ENCODE data around the gene FXYD5. TPM values are rescaled to one million over a fixed set of nuclear protein-coding genes. Genes with fewer than 3 reads are reported as not detected.

The FXYD5 gene
- total and polyA plus RNA-seq, 2 experiments from 2014 or later = 11.3 to 14.5 TPM

GRCh38 chr19:35142606-35143230 lies 11.8 kb upstream of the FXYD5 start:
- H3K27me3 ChIP-seq = peaks cover 41% of the 10 kb centered on the region
- peak; percentile 52 to 75 for DNase-seq (ENCODE audit: low read depth in 1 of 2, low spot score in 1 of 2)
- no peak overlapping the region for H3K27ac ChIP-seq
- peak; percentile 41 for TF ChIP-seq CTCF (IDR thresholded peaks at IDR 0.05; ENCODE audit: low read depth, low read length)
- peaks cover 32% of the 10 kb centered on the region for H3K4me1 ChIP-seq (ENCODE audit: low read depth)
- H3K9me3 ChIP-seq (ENCODE audit: low read depth) = no peaks in the 10 kb centered on the region
- peak overlapping the region; percentile 15 for H3K4me3 ChIP-seq
- H3K36me3 ChIP-seq = no peaks in the 10 kb centered on the region

- H3K27me3 ChIP-seq = peaks cover 41% of the 10 kb centered on the region
- no peak within 1 kb of the TSS for H3K27ac ChIP-seq
- H3K4me3 ChIP-seq = peak within 1 kb of the TSS; percentile 15
- H3K36me3 ChIP-seq = no peaks in the 10 kb centered on the region
- no peak for TF ChIP-seq CTCF (IDR thresholded peaks at IDR 0.05; ENCODE audit: low read depth, low read length)
- no peak for DNase-seq (ENCODE audit: low read depth in 1 of 2, low spot score in 1 of 2)
- H3K4me1 ChIP-seq (ENCODE audit: low read depth) = peaks cover 27% of the 10 kb centered on the region
- no peaks in the 10 kb centered on the region for H3K9me3 ChIP-seq (ENCODE audit: low read depth)
These were observed 11.3 kb upstream of the FXYD5 start, which contains the start of gene FXYD7 for GRCh38 chr19:35143231-35143715. FXYD7 (plus strand) TSS chr19:35143255; CDS start chr19:35143334, 79 bp downstream.

- no peak for TF ChIP-seq CTCF (IDR thresholded peaks at IDR 0.05; ENCODE audit: low read depth, low read length)
- no peak overlapping the region for H3K27ac ChIP-seq
- no peak overlapping the region for H3K4me3 ChIP-seq
- no peaks in the 10 kb centered on the region for H3K36me3 ChIP-seq
- H3K9me3 ChIP-seq (ENCODE audit: low read depth) = no peaks in the 10 kb centered on the region
- DNase-seq (ENCODE audit: low read depth in 1 of 2, low spot score in 1 of 2) = no peak
- peaks cover 21% of the 10 kb centered on the region for H3K4me1 ChIP-seq (ENCODE audit: low read depth)
- H3K27me3 ChIP-seq = peaks cover 41% of the 10 kb centered on the region
These were observed 10.7 kb upstream of the FXYD5 start for GRCh38 chr19:35143818-35144217.

GRCh38 chr19:35144259-35144599 lies 10.3 kb upstream of the FXYD5 start:
- peaks cover 41% of the 10 kb centered on the region for H3K27me3 ChIP-seq
- H3K4me1 ChIP-seq (ENCODE audit: low read depth) = peaks cover 18% of the 10 kb centered on the region
- H3K27ac ChIP-seq = no peak overlapping the region
- no peak for DNase-seq (ENCODE audit: low read depth in 1 of 2, low spot score in 1 of 2)
- TF ChIP-seq CTCF (IDR thresholded peaks at IDR 0.05; ENCODE audit: low read depth, low read length) = no peak
- H3K36me3 ChIP-seq = no peaks in the 10 kb centered on the region
- no peak overlapping the region for H3K4me3 ChIP-seq
- no peaks in the 10 kb centered on the region for H3K9me3 ChIP-seq (ENCODE audit: low read depth)

GRCh38 chr19:35144600-35145436 lies 9.7 kb upstream of the FXYD5 start:
- Histone ChIP-seq H3K4me3 (no peak overlapping the region), H3K4me1 (ENCODE audit: low read depth) (peaks cover 14% of the 10 kb centered on the region), H3K27ac (no peak overlapping the region), H3K9me3 (ENCODE audit: low read depth) (no peaks in the 10 kb centered on the region), H3K36me3 (no peaks in the 10 kb centered on the region), H3K27me3 (peaks cover 41% of the 10 kb centered on the region)
- DNase-seq (ENCODE audit: low read depth in 1 of 2, low spot score in 1 of 2) = peak; percentile 32 to 58
- no peak for TF ChIP-seq CTCF (IDR thresholded peaks at IDR 0.05; ENCODE audit: low read depth, low read length)
